DMS 273 treated with DMSO at 0.1 percent for 48 hours (cell line): ENCODE measurements around the gene STARD10.

Source experiments
- DNase-seq: peaks from one replicate; lab custom pipeline; 2025; lab: John Stamatoyannopoulos, UW

Gene STARD10

DNA sequence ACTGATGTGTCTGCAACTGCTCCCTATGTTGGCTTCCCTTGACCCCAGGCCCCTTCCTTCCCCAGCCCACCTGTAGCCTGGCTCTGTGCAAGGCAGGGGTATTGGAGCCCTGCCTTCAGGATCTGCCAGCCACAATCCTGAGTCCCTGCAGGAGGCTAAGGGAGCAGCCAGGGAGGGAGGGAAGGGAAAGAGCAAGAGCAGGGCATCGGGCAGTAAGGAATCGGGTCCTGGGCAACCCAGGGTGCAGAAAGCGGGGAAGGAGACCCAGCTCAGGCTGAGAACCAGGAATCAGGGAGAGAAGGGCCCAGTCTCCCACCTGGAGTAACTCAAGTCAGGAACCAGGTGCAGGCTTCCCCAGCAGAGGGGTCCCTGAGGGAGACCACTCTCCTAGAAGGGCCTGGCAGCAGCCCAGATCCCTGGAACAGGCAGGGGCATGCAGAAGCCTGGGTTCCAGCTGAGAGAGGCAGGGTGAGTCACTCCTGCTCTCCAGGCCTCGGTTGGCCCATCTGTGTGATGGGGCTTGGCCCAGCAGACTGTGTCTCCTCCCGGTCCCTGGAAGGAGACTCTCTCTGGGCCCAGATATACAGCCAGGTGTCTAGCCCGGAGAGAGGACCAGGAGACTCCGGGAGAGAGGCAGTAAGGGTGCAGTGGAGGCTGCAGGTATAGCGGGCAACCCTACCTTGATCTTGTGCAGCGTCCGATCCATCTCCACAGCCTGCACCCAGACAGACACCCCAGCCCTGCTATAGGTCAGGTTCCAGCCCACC is 13.4 kb downstream of the STARD10 start:
- DNase-seq, result no peak

DNA sequence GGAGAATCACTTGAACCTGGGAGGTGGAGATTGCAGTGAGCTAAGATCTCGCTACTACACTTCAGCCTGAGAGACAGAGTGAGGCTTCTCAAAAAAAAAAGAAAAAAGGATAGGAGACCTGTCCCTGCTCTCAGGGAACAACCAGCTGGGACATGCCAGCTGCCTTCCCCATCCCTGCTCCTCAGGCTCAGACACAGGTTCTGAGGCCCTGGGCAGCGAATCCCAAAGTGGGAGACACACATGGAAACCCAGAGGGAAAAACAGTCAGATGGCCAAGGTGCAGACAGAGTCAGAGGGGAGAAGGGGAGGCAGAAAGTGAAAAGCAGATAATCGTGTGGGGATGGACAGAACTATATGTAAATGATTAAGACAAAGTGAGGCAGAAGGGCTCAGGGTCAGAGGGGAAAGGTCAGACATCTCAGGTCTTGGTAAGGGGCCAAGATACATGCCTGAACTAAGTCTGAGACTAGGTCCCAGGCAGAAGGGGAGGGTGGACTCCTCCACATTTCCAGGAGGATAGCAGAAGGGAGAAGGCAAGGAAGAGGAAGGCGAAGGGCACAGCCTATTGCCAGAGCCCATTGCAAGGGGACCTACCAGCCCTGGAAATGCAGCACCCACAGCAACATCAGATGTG is 14.2 kb downstream of the STARD10 start:
- DNase-seq, result no peak

- DNase-seq, result no peak
Measured at GRCh38 chr11:72778535-72779494, 15.0 kb downstream of the STARD10 start.

- no peak for DNase-seq
Measured at GRCh38 chr11:72777755-72778278, 16.0 kb downstream of the STARD10 start.

DNA sequence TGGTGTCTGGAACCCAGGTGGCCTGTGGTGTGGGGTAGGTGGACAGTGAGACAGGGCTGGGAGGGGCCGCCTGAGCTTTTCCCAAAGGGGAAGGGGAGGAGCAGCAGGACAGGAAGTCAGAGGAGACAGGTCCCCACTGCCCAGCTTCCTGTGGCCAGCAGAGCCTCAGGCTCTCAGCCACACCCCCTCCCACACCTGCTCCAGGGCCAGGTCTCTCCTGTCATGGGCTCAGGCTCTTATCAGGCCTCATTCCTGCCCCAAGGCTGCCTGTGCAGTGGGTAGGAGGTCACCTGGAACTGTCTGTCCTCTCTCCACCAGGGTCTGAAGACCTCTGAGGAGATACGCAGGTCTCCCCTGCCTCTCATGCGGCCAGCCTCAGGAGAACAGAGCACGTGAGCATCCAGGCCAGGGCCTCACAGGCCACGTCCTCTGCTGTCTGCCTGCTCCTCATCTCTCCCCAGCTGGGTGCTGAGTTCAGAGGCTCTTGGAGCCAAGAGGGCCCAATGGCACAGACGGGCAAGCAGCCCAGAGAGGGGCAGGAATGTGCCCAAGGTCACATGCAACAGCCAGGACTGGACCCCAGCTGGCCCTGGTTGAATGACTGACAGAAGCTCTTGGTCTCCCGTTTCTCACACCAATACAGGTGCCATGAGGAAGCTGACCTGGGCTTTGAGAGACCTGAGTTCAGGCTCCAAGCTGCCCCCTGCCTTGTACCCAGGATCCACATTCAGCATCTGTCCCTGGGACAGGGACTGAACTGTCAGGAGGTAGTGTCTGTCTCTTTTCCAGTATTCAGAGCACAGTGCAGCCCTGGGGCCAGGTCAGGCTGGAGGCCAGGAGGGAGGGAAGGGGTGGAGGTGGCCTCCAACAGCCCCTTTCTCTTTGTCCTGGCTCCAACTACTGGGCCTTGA is 16.7 kb downstream of the STARD10 start:
- no peak for DNase-seq

GRCh38 chr11:72776117-72776843 is 17.6 kb downstream of the STARD10 start:
- DNase-seq, result no peak

DNA sequence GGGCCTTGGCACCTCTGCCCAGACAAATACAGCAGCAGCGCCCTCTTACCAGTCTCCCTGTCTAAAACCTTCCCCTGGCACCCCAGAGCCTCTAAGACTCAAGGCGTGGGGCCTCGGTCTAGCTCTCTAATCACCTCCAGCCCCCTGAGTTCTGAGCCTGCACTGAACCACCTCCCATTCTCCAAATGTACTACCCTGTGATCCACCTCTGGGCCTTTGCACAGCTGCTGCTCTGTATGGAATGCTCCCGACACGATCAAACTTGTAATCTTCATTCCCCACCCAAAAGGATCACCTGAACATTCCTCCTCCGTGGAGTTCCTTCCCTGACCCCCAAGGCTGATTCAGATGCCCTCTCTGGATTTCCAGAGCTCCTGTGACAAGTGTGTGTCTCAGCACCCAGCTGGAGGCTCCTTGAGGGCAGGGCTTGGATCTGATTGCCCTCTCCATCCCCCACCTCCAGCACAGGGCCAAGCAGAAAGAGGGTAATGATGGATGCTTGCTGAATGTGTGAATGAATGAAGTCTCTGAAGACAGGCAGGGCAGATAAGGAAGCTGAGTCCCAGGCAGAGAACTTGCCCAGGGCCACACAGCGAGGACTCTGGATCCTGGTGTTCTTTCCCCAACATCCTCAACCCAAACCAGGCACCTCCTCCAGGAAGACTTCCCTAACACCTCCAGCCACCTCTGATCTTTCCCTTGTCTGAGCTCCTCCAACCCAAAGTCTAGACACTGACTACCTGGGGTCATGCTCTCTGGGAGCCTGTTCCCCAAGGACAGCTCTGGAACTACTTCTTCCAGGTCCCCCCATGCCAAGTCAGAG is 18.3 kb downstream of the STARD10 start:
- DNase-seq, result no peak

DNA sequence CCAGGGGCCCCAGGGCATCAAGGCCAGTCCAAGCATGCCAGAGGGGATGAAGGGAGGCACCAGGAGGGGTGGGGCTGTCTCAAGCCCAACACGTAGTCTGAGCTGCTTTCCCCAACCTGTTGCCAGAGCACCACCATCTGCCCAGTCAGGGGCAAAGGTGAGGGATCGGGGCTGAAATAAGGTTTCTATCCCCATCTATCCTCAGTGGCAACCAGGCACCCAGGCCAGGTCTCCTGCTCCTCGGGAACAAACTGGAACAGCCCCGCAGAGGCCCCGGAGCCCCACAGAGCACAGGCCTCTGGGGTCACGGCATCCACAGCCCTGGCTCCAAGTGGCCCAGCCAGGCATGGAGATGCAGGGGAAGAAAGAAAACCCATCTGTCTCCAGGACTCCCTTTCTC is 19.3 kb downstream of the STARD10 start:
- DNase-seq, result no peak

DNA sequence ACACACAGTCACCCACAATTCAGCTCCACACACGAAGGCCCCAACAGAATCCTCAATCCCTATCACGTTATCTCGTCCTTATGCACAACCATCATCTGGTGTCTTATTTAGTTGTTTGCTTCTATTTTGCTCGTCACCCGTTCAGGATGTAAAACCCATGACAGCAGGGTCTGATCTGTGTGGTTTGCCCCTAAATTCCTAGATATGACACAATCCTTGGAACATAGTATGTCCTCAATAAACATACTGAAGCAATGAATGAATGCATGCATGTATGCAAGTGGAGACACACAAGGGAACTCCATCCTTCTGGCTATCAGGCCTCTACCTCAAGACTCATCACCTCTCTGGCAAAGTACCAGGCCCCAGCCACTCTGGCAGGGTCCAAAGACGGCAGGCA is 20.2 kb downstream of the STARD10 start:
- no peak for DNase-seq

GRCh38 chr11:72773291-72773690 is 20.6 kb downstream of the STARD10 start:
- DNase-seq, result no peak

- DNase-seq, result no peak
Measured at GRCh38 chr11:72772059-72772458, 21.8 kb downstream of the STARD10 start.

GRCh38 chr11:72771507-72771906 is 22.3 kb downstream of the STARD10 start:
- no peak for DNase-seq

DNA sequence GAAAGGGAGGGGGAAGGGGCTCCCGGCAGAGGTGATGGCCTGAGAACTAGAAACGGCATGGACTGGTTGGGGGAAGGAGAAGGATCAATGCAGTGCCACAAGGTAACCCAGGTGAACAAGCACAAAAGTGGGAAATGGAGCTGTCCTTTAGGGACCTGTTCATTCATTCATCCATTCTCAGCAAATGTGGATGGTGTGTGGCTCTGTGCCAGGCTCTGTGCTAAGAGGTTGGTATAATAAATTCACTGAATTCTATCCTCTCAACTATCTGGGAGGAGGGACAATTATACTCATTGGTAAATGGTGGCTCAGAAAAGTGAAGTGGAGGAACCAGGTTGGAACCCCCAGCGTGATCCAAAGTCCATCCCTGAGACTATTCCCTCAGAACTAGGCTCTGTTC is 23.0 kb downstream of the STARD10 start:
- DNase-seq, result no peak

GRCh38 chr11:72769680-72770079 is 24.2 kb downstream of the STARD10 start:
- no peak for DNase-seq

- no peak for DNase-seq
Measured at GRCh38 chr11:72768581-72768980, 25.3 kb downstream of the STARD10 start.

GRCh38 chr11:72767203-72768062 is 26.4 kb downstream of the STARD10 start:
- DNase-seq, result no peak

DNA sequence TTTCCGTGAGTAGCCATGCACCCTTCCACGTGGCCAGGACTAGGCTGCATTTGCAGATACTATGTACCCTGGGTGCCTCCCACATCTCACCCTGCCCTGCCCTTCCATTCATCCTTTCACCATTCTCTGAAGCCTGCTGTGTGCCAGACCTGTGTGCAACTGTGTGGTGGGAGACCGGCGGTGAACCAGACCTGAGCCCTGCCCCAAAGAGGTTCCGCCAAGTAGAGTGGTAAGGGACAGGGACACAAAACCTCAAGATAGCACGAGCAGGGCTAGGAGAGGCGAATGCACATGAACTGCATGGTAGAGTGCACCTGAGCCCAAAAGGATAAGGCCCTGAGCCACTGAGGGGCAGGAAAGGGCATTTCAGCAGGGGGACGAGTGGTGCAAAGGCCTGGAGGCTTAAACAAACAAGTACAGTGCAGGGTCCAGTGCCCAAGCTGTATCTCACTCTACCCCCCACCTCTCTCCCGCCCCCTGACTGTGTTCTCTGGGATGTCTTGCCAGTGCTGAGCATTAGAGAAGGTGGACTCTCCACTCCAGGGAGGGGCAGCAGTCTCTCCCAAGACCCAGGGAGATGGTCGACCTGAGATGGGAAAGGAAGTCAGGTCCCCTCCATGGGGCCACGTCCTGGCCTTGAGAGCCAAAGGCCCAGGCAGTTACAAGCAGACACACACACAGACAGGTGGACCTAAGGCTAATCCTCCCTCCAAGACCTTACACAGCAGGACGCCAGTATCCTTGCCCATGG is 27.5 kb downstream of the STARD10 start:
- DNase-seq, result no peak

DNA sequence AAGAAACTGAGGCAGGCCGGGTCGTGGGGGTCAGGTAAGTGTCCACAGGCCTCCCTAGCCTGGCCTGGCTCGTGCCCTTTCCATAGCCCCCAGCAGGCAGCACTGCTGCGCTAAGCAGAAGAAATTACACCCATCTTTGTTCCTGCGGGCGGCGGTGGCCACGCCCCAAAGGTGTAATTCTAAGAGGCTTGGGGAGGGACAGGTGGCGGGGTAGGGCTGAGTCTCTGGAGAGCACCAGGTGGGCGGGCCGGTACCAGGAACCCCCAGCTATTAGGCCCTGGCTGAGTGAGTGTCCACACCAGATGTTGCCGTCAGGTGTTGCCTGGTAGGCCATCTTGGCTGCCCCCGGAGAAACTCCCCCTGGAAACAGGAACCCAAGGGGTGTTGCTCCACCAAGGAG is 29.3 kb downstream of the STARD10 start:
- DNase-seq, result no peak
